ENCODE measurements around the gene SPRED2. TPM values are rescaled to one million over a fixed set of nuclear protein-coding genes. Genes with fewer than 3 reads are reported as not detected.

Gene SPRED2
- total RNA-seq, 2 donors from 2014 or later, result 1.6 to 4.8 TPM

- peaks cover 10% of the 10 kb centered on the region for H3K4me1 Mint-ChIP-seq
- H3K9me3 ChIP-seq (ENCODE audit: control insufficient read depth, low read length, poor library complexity, severe bottlenecking), result no peaks in the 10 kb centered on the region
- H3K36me3 Mint-ChIP-seq (ENCODE audit: low read depth), result no peaks in the 10 kb centered on the region
- no peak overlapping the region for H3K4me3 Mint-ChIP-seq
- H3K27ac Mint-ChIP-seq, result no peak overlapping the region
- H3K27me3 Mint-ChIP-seq, result no peaks in the 10 kb centered on the region
- no peak for DNase-seq
- no peak for ATAC-seq
These were observed 150.6 kb downstream of the SPRED2 start for GRCh38 chr2:65281627-65282351.

GRCh38 chr2:65279756-65280155 is 152.6 kb downstream of the SPRED2 start:
- ATAC-seq (no peak), DNase-seq (no peak)
- H3K4me1 Mint-ChIP-seq, result peaks cover 14% of the 10 kb centered on the region
- H3K27ac Mint-ChIP-seq, result no peak overlapping the region
- H3K4me3 Mint-ChIP-seq, result no peak overlapping the region
- H3K27me3 Mint-ChIP-seq, result no peaks in the 10 kb centered on the region
- H3K9me3 ChIP-seq (ENCODE audit: control insufficient read depth, low read length, poor library complexity, severe bottlenecking), result no peaks in the 10 kb centered on the region
- H3K36me3 Mint-ChIP-seq (ENCODE audit: low read depth), result no peaks in the 10 kb centered on the region

GRCh38 chr2:65278531-65278981 is 153.8 kb downstream of the SPRED2 start:
- ATAC-seq (no peak), DNase-seq (no peak)
- no peak overlapping the region for H3K4me3 Mint-ChIP-seq
- peaks cover 14% of the 10 kb centered on the region for H3K4me1 Mint-ChIP-seq
- H3K9me3 ChIP-seq (ENCODE audit: control insufficient read depth, low read length, poor library complexity, severe bottlenecking), result no peaks in the 10 kb centered on the region
- no peaks in the 10 kb centered on the region for H3K36me3 Mint-ChIP-seq (ENCODE audit: low read depth)
- no peak overlapping the region for H3K27ac Mint-ChIP-seq
- H3K27me3 Mint-ChIP-seq, result no peaks in the 10 kb centered on the region

- ATAC-seq, result no peak
- no peak for DNase-seq
- Mint-ChIP-seq H3K27ac (no peak overlapping the region), H3K4me1 (peaks cover 14% of the 10 kb centered on the region), H3K4me3 (no peak overlapping the region), H3K36me3 (ENCODE audit: low read depth) (no peaks in the 10 kb centered on the region), H3K27me3 (no peaks in the 10 kb centered on the region)
- no peaks in the 10 kb centered on the region for H3K9me3 ChIP-seq (ENCODE audit: control insufficient read depth, low read length, poor library complexity, severe bottlenecking)
These were observed 154.5 kb downstream of the SPRED2 start for GRCh38 chr2:65277791-65278483.

- Mint-ChIP-seq H3K36me3 (ENCODE audit: low read depth) (no peaks in the 10 kb centered on the region), H3K27me3 (no peaks in the 10 kb centered on the region), H3K27ac (no peak overlapping the region), H3K4me1 (peaks cover 16% of the 10 kb centered on the region), H3K4me3 (no peak overlapping the region)
- DNase-seq (no peak), ATAC-seq (no peak)
- no peaks in the 10 kb centered on the region for H3K9me3 ChIP-seq (ENCODE audit: control insufficient read depth, low read length, poor library complexity, severe bottlenecking)
These were observed 155.3 kb downstream of the SPRED2 start for GRCh38 chr2:65277118-65277517.

- peak overlapping the region; percentile 16 for H3K27ac Mint-ChIP-seq
These were observed 155.8 kb downstream of the SPRED2 start for GRCh38 chr2:65276609-65277008.

GRCh38 chr2:65275141-65275915 is 157.1 kb downstream of the SPRED2 start:
- no peak for ATAC-seq

More at GRCh38 chr2:65276609-65277008, 155.8 kb downstream of the SPRED2 start:
- Mint-ChIP-seq H3K4me3 (no peak overlapping the region), H3K27me3 (no peaks in the 10 kb centered on the region), H3K36me3 (ENCODE audit: low read depth) (no peaks in the 10 kb centered on the region), H3K4me1 (peaks cover 16% of the 10 kb centered on the region)
- no peaks in the 10 kb centered on the region for H3K9me3 ChIP-seq (ENCODE audit: control insufficient read depth, low read length, poor library complexity, severe bottlenecking)
- ATAC-seq (no peak), DNase-seq (no peak)

GRCh38 chr2:65273344-65273743 is 159.1 kb downstream of the SPRED2 start:
- DNase-seq, result no peak
- H3K36me3 Mint-ChIP-seq (ENCODE audit: low read depth), result peaks cover 3% of the 10 kb centered on the region
- H3K27me3 Mint-ChIP-seq, result no peaks in the 10 kb centered on the region
- H3K4me3 Mint-ChIP-seq, result no peak overlapping the region
- no peak overlapping the region for H3K27ac Mint-ChIP-seq
- no peak for ATAC-seq
- H3K4me1 Mint-ChIP-seq, result peaks cover 12% of the 10 kb centered on the region
- H3K9me3 ChIP-seq (ENCODE audit: control insufficient read depth, low read length, poor library complexity, severe bottlenecking), result no peaks in the 10 kb centered on the region

More at GRCh38 chr2:65275141-65275915, 157.1 kb downstream of the SPRED2 start:
- Mint-ChIP-seq H3K4me1 (peaks cover 16% of the 10 kb centered on the region), H3K27ac (peak overlapping the region; percentile 19), H3K27me3 (no peaks in the 10 kb centered on the region), H3K4me3 (no peak overlapping the region), H3K36me3 (ENCODE audit: low read depth) (no peaks in the 10 kb centered on the region)
- no peaks in the 10 kb centered on the region for H3K9me3 ChIP-seq (ENCODE audit: control insufficient read depth, low read length, poor library complexity, severe bottlenecking)
- DNase-seq, result no peak

- ATAC-seq (no peak), DNase-seq (no peak)
- Mint-ChIP-seq H3K27ac (peak overlapping the region; percentile 6), H3K36me3 (ENCODE audit: low read depth) (peaks cover 9% of the 10 kb centered on the region), H3K4me1 (peaks cover 13% of the 10 kb centered on the region), H3K4me3 (no peak overlapping the region), H3K27me3 (no peaks in the 10 kb centered on the region)
- H3K9me3 ChIP-seq (ENCODE audit: control insufficient read depth, low read length, poor library complexity, severe bottlenecking), result no peaks in the 10 kb centered on the region
These were observed 163.4 kb downstream of the SPRED2 start for GRCh38 chr2:65268957-65269356.

- no peaks in the 10 kb centered on the region for H3K27me3 Mint-ChIP-seq
- no peak overlapping the region for H3K4me3 Mint-ChIP-seq
- DNase-seq, result no peak
- H3K9me3 ChIP-seq (ENCODE audit: control insufficient read depth, low read length, poor library complexity, severe bottlenecking), result no peaks in the 10 kb centered on the region
- peak overlapping the region; percentile 77 for H3K27ac Mint-ChIP-seq
- peaks cover 9% of the 10 kb centered on the region for H3K36me3 Mint-ChIP-seq (ENCODE audit: low read depth)
- ATAC-seq, result no peak
- peaks cover 11% of the 10 kb centered on the region for H3K4me1 Mint-ChIP-seq
These were observed 165.4 kb downstream of the SPRED2 start for GRCh38 chr2:65267008-65267407.

GRCh38 chr2:65265671-65266045 is 166.7 kb downstream of the SPRED2 start:
- Mint-ChIP-seq H3K27ac (peak overlapping the region; percentile 77), H3K27me3 (no peaks in the 10 kb centered on the region), H3K36me3 (ENCODE audit: low read depth) (peaks cover 9% of the 10 kb centered on the region), H3K4me1 (peaks cover 15% of the 10 kb centered on the region), H3K4me3 (no peak overlapping the region)
- H3K9me3 ChIP-seq (ENCODE audit: control insufficient read depth, low read length, poor library complexity, severe bottlenecking), result no peaks in the 10 kb centered on the region
- ATAC-seq, result no peak
- DNase-seq, result no peak

GRCh38 chr2:65264821-65265670 is 167.4 kb downstream of the SPRED2 start:
- ATAC-seq, result no peak
- Mint-ChIP-seq H3K27me3 (no peaks in the 10 kb centered on the region), H3K27ac (no peak overlapping the region), H3K4me1 (peaks cover 15% of the 10 kb centered on the region), H3K36me3 (ENCODE audit: low read depth) (peaks cover 9% of the 10 kb centered on the region), H3K4me3 (no peak overlapping the region)
- H3K9me3 ChIP-seq (ENCODE audit: control insufficient read depth, low read length, poor library complexity, severe bottlenecking), result no peaks in the 10 kb centered on the region
- DNase-seq, result no peak
